GM15510 (cell line): Measurements from ENCODE around the gene CELA1.

Experiments
- POLR2A ChIP-seq: IDR thresholded peaks from 3 replicates; pipeline ENCODE4 v1.6.1; 2011; ENCODE audit warnings: borderline replicate concordance; ENCODE audit not compliant: insufficient read length; ENCODE audit errors: extremely low read depth

The CELA1 gene

GRCh38 chr12:51382173-51382572, 35.7 kb upstream of the CELA1 start:
- no peak for TF ChIP-seq POLR2A

GRCh38 chr12:51381226-51382079, 35.0 kb upstream of the CELA1 start:
- TF ChIP-seq POLR2A, result no peak

DNA sequence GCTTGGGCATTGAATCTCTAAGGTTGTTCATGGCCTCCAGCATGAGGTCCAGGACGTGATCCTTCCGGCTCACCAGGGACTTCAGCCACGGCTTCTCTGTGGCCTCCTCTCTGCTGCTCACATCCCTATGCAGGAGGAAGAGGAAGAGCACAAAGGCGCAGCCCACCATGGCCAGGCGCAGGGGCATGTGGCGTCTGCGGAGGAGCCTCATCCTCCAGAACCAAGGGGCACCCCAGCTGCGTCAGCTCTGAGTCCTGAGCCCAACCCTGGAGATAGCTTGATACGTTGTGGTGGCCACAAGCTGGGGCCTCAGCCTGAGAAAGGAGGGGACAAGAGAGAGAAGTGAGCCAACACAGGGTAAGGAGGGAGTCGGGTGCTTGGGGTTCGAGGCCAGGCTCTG, 33.1 kb upstream of the CELA1 start:
- no peak for TF ChIP-seq POLR2A

DNA sequence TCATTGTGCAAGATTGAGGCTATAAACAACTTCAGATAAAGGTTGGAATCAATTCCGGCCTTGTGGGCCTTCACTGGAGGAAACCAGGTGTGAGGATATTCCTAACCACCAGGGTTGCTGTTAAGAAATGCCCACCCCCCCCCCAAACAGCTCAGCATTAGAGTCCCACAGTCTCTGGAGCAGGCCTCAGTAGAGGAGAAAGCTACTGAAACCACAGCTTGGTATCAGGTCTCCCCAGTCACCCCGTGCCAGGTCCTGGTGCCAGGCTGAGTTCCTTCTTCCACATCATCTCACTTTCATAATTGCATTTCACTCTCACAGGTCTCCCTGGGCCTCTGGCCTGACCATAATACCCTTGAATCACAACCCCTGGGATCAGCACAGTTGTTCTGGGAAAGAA, 32.3 kb upstream of the CELA1 start:
- TF ChIP-seq POLR2A, result no peak

GRCh38 chr12:51377099-51377984, 30.9 kb upstream of the CELA1 start:
- no peak for TF ChIP-seq POLR2A

DNA sequence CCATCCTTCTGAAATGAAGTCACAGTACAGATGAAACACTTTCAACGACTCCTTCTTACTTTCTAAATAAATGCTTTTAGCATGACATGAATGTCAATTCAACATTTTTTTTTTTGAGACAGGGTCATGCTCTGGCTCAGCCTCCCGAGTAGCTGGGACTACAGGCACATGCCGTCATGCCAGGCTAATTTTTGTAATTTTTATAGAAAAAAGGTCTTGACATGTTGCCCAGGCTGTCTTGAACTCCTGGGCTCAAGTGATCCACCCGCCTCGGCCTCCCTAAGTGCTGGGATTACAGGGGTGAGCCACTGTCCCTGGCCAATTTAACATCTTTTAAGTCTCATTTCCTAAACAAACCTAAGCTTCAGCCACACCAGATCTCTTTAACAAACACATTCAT, 28.4 kb upstream of the CELA1 start:
- no peak for TF ChIP-seq POLR2A

DNA sequence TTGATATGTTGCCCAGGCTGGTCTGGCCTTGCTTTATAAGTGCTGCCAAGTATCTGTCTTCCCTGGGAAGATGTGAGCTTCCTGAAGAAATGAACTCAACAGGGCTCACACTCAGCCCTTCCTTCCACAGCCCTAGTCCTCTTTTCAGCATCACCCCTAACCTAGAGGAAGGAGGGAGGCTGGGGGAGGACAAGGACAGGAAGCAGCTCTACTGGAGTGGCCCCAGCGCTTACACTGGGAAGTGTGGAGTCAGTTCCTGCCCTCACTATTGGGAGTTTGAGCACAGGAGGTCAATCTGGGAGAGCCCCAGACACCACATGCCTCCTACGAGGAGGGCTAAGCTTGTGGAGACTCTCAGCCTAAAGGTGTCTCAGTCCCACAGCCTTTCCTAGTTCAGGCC, 27.9 kb upstream of the CELA1 start:
- TF ChIP-seq POLR2A, result no peak

- no peak for TF ChIP-seq POLR2A
Measured at GRCh38 chr12:51373187-51373586, 26.7 kb upstream of the CELA1 start.

DNA sequence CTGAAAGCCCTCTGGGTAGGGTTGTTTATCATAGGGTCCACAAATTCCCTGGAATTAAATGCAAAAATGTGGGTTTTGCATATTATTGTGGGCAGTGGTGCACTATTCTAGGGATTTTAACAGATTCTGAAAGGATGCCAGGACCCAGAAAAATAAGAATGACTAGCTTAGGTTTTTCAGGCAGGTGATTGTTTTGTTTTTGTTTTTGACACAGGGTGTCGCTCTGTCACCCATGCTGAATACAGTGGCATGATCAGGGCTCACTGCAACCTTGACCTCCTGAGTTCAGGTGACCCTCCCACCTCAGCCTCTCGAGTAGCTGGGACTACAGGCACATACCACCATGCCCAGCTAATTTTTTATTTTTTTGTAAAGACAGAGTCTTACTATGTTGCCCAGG, 25.5 kb upstream of the CELA1 start:
- TF ChIP-seq POLR2A, result no peak

GRCh38 chr12:51371295-51371953, 24.9 kb upstream of the CELA1 start:
- TF ChIP-seq POLR2A, result no peak

DNA sequence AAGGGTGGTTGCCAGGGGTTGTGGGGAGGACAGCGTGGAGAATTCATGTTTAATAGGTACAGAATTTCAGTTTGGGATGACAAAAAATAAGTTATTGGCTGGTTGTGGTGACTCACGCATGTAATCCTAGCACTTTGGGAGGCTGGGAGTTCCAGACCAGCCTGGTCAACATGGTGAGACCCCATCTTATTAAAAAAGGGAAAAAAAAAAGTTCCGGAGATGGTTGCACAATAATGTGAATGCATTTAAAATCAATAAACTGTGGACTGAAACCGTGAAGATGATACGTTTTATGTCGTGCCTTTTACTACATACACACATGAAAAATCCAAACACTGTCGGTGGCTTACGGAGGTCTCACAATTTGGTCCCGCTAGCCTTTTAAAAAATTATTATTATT, 24.2 kb upstream of the CELA1 start:
- no peak for TF ChIP-seq POLR2A

DNA sequence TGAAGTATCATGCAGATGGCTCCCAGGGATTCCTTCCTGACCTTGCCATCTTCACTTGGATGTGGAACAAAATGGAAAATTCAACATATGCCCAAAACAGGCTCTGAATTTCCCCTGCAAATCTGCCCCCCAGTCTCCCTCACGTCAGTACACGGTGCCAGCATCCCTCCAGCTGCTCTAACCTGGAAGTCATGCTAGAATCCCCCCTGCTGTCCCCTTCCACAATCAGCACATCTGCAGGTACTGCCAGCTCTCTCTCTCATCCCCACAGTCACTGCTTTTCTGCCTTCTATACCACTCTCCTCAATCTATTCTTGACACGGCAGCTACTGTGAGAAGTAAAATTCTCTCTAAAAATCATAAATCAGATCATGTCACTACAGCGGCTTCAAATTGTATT, 23.1 kb upstream of the CELA1 start:
- no peak for TF ChIP-seq POLR2A

- peak; percentile 19 for TF ChIP-seq POLR2A
Measured at GRCh38 chr12:51368640-51369517, 22.4 kb upstream of the CELA1 start.

- TF ChIP-seq POLR2A, result no peak
Measured at GRCh38 chr12:51365276-51365675, 18.8 kb upstream of the CELA1 start.
